Hepatocyte (in vitro differentiated cells): ENCODE data around the gene MAGI2. TPM values are rescaled to one million over a fixed set of nuclear protein-coding genes. Genes with fewer than 3 reads are reported as not detected.

Experiments
- DNase-seq: peaks from one replicate; pipeline ENCODE4 v3.0.0-alpha.2; 2016; ENCODE audit warnings: low spot score
- H2AFZ ChIP-seq: fragments of 200-600 bp; sonication (generic); 2 replicates; pipeline ENCODE4 v1.6.0; 2016; ENCODE audit warnings: antibody characterized with exemption, mild to moderate bottlenecking
- H3K27ac ChIP-seq: fragments of 200-600 bp; sonication (generic); 2 replicates; pipeline ENCODE4 v1.5.1; 2016; ENCODE audit warnings: mild to moderate bottlenecking
- H3K27me3 ChIP-seq: fragments of 200-600 bp; sonication (generic); 2 replicates; pipeline ENCODE4 v1.6.1; 2016
- H3K36me3 ChIP-seq: fragments of 200-600 bp; sonication (generic); replicated peaks from 2 replicates; pipeline ENCODE4 v1.5.1; 2016; ENCODE audit warnings: low read depth; ENCODE audit not compliant: insufficient read depth
- H3K4me1 ChIP-seq: fragments of 200-600 bp; sonication (generic); 2 replicates; pipeline ENCODE4 v1.5.1; 2016; ENCODE audit warnings: mild to moderate bottlenecking, moderate library complexity; ENCODE audit not compliant: insufficient read depth
- H3K4me2 ChIP-seq: fragments of 200-600 bp; sonication (generic); 2 replicates; pipeline ENCODE4 v1.6.0; 2016
- H3K4me3 ChIP-seq: fragments of 200-600 bp; sonication (generic); 2 replicates; pipeline ENCODE4 v1.5.1; 2016; ENCODE audit warnings: mild to moderate bottlenecking
- H3K79me2 ChIP-seq: fragments of 200-600 bp; sonication (generic); 2 replicates; pipeline ENCODE4 v1.6.0; 2017; ENCODE audit warnings: mild to moderate bottlenecking
- H3K9me2 ChIP-seq: fragments of 200-600 bp; sonication (generic); replicated peaks from 2 replicates; pipeline ENCODE4 v1.6.0; 2017; ENCODE audit warnings: mild to moderate bottlenecking; ENCODE audit not compliant: insufficient read depth
- H3K9me3 ChIP-seq: fragments of 200-600 bp; sonication (generic); 2 replicates; pipeline ENCODE4 v1.5.1; 2016; ENCODE audit warnings: low read depth, mild to moderate bottlenecking
- H4K20me1 ChIP-seq: fragments of 200-600 bp; sonication (generic); 2 replicates; pipeline ENCODE4 v1.6.0; 2016; ENCODE audit warnings: mild to moderate bottlenecking; ENCODE audit not compliant: insufficient read depth, poor library complexity, severe bottlenecking
- CTCF ChIP-seq: fragments of 200-600 bp; sonication (generic); IDR thresholded peaks from 2 replicates; pipeline ENCODE4 v1.5.1; 2016; ENCODE audit warnings: antibody characterized with exemption, mild to moderate bottlenecking; ENCODE audit not compliant: poor library complexity
- EZH2 ChIP-seq: fragments of 200-600 bp; sonication (generic); IDR thresholded peaks from 2 replicates; pipeline ENCODE4 v1.6.1; 2016; ENCODE audit warnings: antibody characterized with exemption, mild to moderate bottlenecking, borderline replicate concordance
- EZH2phosphoT487 ChIP-seq: fragments of 200-600 bp; sonication (generic); IDR thresholded peaks from one replicate; pipeline ENCODE4 v1.6.1; 2018; ENCODE audit warnings: antibody characterized with exemption, mild to moderate bottlenecking, low read depth, moderate library complexity; ENCODE audit not compliant: unreplicated experiment, severe bottlenecking
- WGBS: methylation state at CpG from one replicate; pipeline ENCODE4 v1.1.6; 2016; ENCODE audit warnings: low lambda C conversion rate; ENCODE audit errors: missing lambda C conversion rate; 5-methylcytosine and 5-hydroxymethylcytosine counted together
- polyA plus RNA-seq: library from polyadenylated mRNA; unstranded; fragments of >200 nt; fragmentation: Nextera tagmentation; extraction: Ambion mirVana; gene quantifications from 2 replicates; pipeline ENCODE4 v1.2.1, GENCODE V29; 2016
- total RNA-seq: library from RNA; depleted of rRNA; stranded (reverse); fragments of >200 nt; gene quantifications from 2 replicates; pipeline ENCODE4 v1.2.3, GENCODE V29; 2014

The MAGI2 gene
- total and polyA plus RNA-seq, 2 experiments from 2014 or later: 3.1 to 6.7 TPM

DNA sequence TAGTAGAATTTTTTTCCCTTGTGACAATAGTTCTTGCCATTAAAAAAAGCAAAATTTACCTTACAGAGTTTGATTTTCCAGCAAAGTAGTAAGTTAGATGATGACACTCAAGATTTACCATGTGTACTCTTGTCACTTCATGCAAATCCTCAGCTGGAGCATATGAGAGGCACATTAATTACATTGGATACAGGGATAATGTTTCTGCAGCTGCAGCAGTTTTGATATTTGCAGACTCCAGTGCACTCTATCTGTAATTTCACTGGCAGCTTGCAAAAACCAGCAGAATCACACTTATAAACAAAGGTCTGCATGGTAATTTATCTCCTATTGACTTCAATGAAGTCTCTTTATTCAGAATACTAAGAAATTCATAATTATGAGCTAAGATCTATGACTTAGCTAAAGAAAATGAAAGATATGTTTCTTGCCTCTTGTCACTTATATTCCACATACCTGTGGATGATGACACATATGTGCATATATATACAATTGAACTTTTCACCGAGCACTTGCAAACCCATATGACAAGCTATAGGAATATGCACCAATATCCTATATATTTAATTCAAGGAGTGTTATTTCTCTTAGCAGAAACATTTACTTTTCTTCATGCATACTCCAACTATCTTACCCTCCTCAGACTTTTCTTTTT, 1124.3 kb downstream of the MAGI2 start:
- Histone ChIP-seq H3K9me3 (no peaks in the 10 kb centered on the region), H3K4me2 (no peak overlapping the region), H3K27ac (no peak overlapping the region), H3K4me1 (peaks cover 5% of the 10 kb centered on the region), H3K79me2 (no peaks in the 10 kb centered on the region), H3K9me2 (no peaks in the 10 kb centered on the region), H4K20me1 (no peaks in the 10 kb centered on the region), H3K27me3 (no peaks in the 10 kb centered on the region), H3K36me3 (no peaks in the 10 kb centered on the region), H3K4me3 (no peak overlapping the region), H2AFZ (no peak overlapping the region)
- no peak for DNase-seq
- 50% methylated on average over 1 of the region's 1 CpG for WGBS
- no peak for TF ChIP-seq EZH2
- no peak for TF ChIP-seq EZH2phosphoT487
- no peak for TF ChIP-seq CTCF

- no peak for DNase-seq
- H3K9me2 ChIP-seq: no peaks in the 10 kb centered on the region
- WGBS: 97% methylated on average over 1 of the region's 1 CpG
- H3K27me3 ChIP-seq: no peaks in the 10 kb centered on the region
- TF ChIP-seq CTCF (no peak), EZH2phosphoT487 (no peak), EZH2 (no peak)
- no peak overlapping the region for H3K4me3 ChIP-seq
- H3K4me2 ChIP-seq: no peak overlapping the region
- no peaks in the 10 kb centered on the region for H4K20me1 ChIP-seq
- H3K9me3 ChIP-seq: no peaks in the 10 kb centered on the region
- no peak overlapping the region for H3K27ac ChIP-seq
- no peak overlapping the region for H2AFZ ChIP-seq
- no peaks in the 10 kb centered on the region for H3K36me3 ChIP-seq
- no peaks in the 10 kb centered on the region for H3K4me1 ChIP-seq
- no peaks in the 10 kb centered on the region for H3K79me2 ChIP-seq
Measured at GRCh38 chr7:78327718-78328117, 1125.7 kb downstream of the MAGI2 start.

DNA sequence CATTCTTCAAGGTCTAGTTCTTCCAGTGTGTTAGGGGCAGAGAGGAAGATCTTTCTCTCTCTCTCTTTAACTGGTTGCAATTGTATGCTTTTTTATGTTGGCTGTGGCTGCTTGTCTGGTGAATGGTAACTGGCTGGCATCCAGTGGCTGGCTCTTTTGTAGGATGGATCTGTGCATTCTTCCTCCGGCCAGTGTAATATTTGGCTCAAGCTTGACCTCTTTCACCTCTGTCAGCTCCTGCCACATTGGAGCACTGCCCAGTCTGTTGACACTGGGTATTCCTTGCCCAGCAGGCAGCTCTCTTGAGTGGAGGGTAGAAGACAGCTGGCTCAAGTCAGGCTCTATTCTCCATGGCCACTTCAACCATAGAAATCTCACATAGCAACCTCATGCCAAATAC, 1126.6 kb downstream of the MAGI2 start:
- no peak for DNase-seq
- Histone ChIP-seq H3K79me2 (no peaks in the 10 kb centered on the region), H2AFZ (no peak overlapping the region), H3K4me1 (no peaks in the 10 kb centered on the region), H3K36me3 (no peaks in the 10 kb centered on the region), H4K20me1 (no peaks in the 10 kb centered on the region), H3K4me2 (no peak overlapping the region), H3K9me2 (no peaks in the 10 kb centered on the region), H3K9me3 (no peaks in the 10 kb centered on the region), H3K27me3 (no peaks in the 10 kb centered on the region), H3K4me3 (no peak overlapping the region), H3K27ac (no peak overlapping the region)
- TF ChIP-seq CTCF (no peak), EZH2 (no peak), EZH2phosphoT487 (no peak)
- WGBS: 89% methylated on average over 1 of the region's 1 CpG
